ENCODE results near the gene DPYSL4. TPM values are rescaled to one million over a fixed set of nuclear protein-coding genes. Genes with fewer than 3 reads are reported as not detected.

DPYSL4 gene
- total RNA-seq, 6 donors from 2014 or later: 0.11 to 2.2 (median 0.79) TPM; not detected in 1

- Histone ChIP-seq H3K4me1 (no peaks in the 10 kb centered on the region), H3K36me3 (no peaks in the 10 kb centered on the region), H3K27me3 (no peaks in the 10 kb centered on the region), H3K27ac (no peak overlapping the region), H3K9me3 (no peaks in the 10 kb centered on the region), H3K4me3 (no peak overlapping the region)
- ATAC-seq (ENCODE audit: low FRiP score in 2 of 2) (no peak), DNase-seq (peak in 1 of 2 donors; percentile 79)
- TF ChIP-seq POLR2AphosphoS5 (IDR thresholded peaks at IDR 0.05) (no peak), EP300 (IDR thresholded peaks at IDR 0.05) (no peak), POLR2A (IDR thresholded peaks at IDR 0.05) (no peak), CTCF (IDR thresholded peaks at IDR 0.05) (no peak)
- 87% methylated on average over 33 of the region's 35 CpGs; no CpG with 5 or more reads in 1 of the 2 donors for WGBS, 2 donors
Observed at GRCh38 chr10:132198381-132199181, 11.8 kb downstream of the DPYSL4 start.

- H3K27ac ChIP-seq: no peak overlapping the region
- ATAC-seq (ENCODE audit: low FRiP score in 2 of 2) (no peak), DNase-seq (no peak)
- WGBS, 2 donors: 65 to 100% methylated on average over 1 to 11 of the region's 11 CpGs
- no peaks in the 10 kb centered on the region for H3K9me3 ChIP-seq
- no peak overlapping the region for H3K4me3 ChIP-seq
- no peaks in the 10 kb centered on the region for H3K27me3 ChIP-seq
- TF ChIP-seq EP300 (IDR thresholded peaks at IDR 0.05): no peak
- TF ChIP-seq POLR2AphosphoS5 (IDR thresholded peaks at IDR 0.05): no peak
- TF ChIP-seq POLR2A (IDR thresholded peaks at IDR 0.05): no peak
- TF ChIP-seq CTCF (IDR thresholded peaks at IDR 0.05): no peak
- H3K4me1 ChIP-seq: no peaks in the 10 kb centered on the region
- H3K36me3 ChIP-seq: no peaks in the 10 kb centered on the region
Observed at GRCh38 chr10:132199268-132199853, 12.6 kb downstream of the DPYSL4 start.

GRCh38 chr10:132199854-132200311, 13.1 kb downstream of the DPYSL4 start:
- TF ChIP-seq EP300 (IDR thresholded peaks at IDR 0.05): no peak
- no peak for TF ChIP-seq CTCF (IDR thresholded peaks at IDR 0.05)
- no peak for TF ChIP-seq POLR2AphosphoS5 (IDR thresholded peaks at IDR 0.05)
- TF ChIP-seq POLR2A (IDR thresholded peaks at IDR 0.05): no peak
- ATAC-seq (ENCODE audit: low FRiP score in 2 of 2) (no peak), DNase-seq (peak in 1 of 2 donors; percentile 79)
- H3K36me3 ChIP-seq: no peaks in the 10 kb centered on the region
- no peak overlapping the region for H3K27ac ChIP-seq
- WGBS, 2 donors: 78% methylated on average over 9 of the region's 16 CpGs; no CpG with 5 or more reads in 1 of the 2 donors
- no peaks in the 10 kb centered on the region for H3K4me1 ChIP-seq
- no peaks in the 10 kb centered on the region for H3K27me3 ChIP-seq
- no peak overlapping the region for H3K4me3 ChIP-seq
- H3K9me3 ChIP-seq: no peaks in the 10 kb centered on the region

GRCh38 chr10:132200344-132201110, 13.8 kb downstream of the DPYSL4 start:
- Histone ChIP-seq H3K4me1 (no peaks in the 10 kb centered on the region), H3K4me3 (no peak overlapping the region), H3K27me3 (no peaks in the 10 kb centered on the region), H3K27ac (no peak overlapping the region), H3K36me3 (no peaks in the 10 kb centered on the region), H3K9me3 (no peaks in the 10 kb centered on the region)
- peak in 1 of 2 donors; percentile 77 for DNase-seq
- no peak for TF ChIP-seq EP300 (IDR thresholded peaks at IDR 0.05)
- no peak for TF ChIP-seq CTCF (IDR thresholded peaks at IDR 0.05)
- TF ChIP-seq POLR2A (IDR thresholded peaks at IDR 0.05): no peak
- no peak for TF ChIP-seq POLR2AphosphoS5 (IDR thresholded peaks at IDR 0.05)
- ATAC-seq (ENCODE audit: low FRiP score in 2 of 2): no peak
- WGBS, 2 donors: 83 to 93% methylated on average over 18 to 24 of the region's 35 CpGs

All from upper lobe of left lung (tissue), 6 donors.